A549 (cell line): ENCODE results near the gene PRDM15.

Experiments
- JUN ChIP-seq, 2 experiments: fragments of >200 bp; sonication (Bioruptor Twin); formaldehyde crosslinking; IDR thresholded peaks; 2 replicates in 1 of 2; 3 replicates in 1 of 2; pipeline ENCODE4 v1.6.1; 2016 to 2017
- JUNB ChIP-seq: fragments of >200 bp; sonication (Bioruptor Twin); formaldehyde crosslinking; IDR thresholded peaks from 2 replicates; pipeline ENCODE4 v1.6.1; 2016
- POLR2A ChIP-seq: IDR thresholded peaks from 2 replicates; pipeline ENCODE4 v1.6.1; 2012; ENCODE audit warnings: mild to moderate bottlenecking, low read length
- ZNF302 ChIP-seq: fragments of 250-450 bp; sonication (Bioruptor Pico); IDR thresholded peaks from 2 replicates; pipeline ENCODE4 v1.9.0; 2021; ENCODE audit warnings: inconsistent platforms, mild to moderate bottlenecking, moderate library complexity
- TF ChIP-seq, protein P1 (sequence below): fragments of >200 bp; sonication (Bioruptor Twin); formaldehyde crosslinking; IDR thresholded peaks from 3 replicates; pipeline ENCODE4 v1.5.1; 2016

DNA sequence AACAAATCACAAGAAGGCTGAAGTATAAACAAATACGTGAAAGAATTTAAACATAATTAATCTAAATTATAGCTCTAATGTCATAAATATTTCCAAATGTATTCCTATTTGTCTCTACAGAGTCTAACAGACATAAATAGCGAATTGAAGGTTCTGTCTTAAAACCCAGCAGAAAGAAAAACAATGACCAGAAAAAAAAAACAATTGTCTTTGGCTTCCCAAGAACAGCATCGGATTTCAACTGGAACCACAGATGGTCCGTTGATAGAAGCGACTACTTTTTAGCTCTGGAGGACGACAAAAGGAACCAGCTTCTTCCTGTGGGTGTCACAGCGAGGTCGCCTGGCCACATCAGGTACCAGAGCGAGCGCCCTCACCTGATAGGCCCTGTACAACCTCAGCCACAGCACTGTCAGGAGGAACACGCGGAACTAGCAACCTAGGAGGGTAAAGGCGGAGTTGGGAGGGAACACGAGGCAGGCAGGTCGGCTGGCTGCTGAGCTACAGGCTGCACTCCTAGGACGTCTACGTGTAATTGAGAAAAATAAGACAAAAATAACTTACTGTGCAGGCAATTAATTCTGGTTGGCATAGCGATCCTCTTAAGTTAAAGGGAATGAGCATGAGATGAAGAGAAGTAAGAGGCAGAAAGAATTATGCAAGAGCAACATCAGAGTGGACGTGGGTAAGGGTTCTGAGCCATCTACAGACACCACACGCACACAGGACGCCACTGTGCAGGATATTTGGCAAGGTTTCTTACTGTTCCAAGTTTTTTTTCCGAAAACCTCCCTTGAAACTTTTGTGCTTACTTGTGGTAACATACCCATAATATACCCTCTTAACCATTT lies 16.7 kb upstream of the PRDM15 start:
- TF ChIP-seq, protein P1, sequence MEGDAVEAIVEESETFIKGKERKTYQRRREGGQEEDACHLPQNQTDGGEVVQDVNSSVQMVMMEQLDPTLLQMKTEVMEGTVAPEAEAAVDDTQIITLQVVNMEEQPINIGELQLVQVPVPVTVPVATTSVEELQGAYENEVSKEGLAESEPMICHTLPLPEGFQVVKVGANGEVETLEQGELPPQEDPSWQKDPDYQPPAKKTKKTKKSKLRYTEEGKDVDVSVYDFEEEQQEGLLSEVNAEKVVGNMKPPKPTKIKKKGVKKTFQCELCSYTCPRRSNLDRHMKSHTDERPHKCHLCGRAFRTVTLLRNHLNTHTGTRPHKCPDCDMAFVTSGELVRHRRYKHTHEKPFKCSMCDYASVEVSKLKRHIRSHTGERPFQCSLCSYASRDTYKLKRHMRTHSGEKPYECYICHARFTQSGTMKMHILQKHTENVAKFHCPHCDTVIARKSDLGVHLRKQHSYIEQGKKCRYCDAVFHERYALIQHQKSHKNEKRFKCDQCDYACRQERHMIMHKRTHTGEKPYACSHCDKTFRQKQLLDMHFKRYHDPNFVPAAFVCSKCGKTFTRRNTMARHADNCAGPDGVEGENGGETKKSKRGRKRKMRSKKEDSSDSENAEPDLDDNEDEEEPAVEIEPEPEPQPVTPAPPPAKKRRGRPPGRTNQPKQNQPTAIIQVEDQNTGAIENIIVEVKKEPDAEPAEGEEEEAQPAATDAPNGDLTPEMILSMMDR: no peak
- TF ChIP-seq ZNF302 (CRISPR knock-in tag): no peak
- TF ChIP-seq POLR2A: no peak
- TF ChIP-seq JUN (IDR thresholded peaks at IDR 0.05): no peak
- no peak for TF ChIP-seq JUNB
